HepG2 (cell line): Measurements from ENCODE around the gene L2HGDH. TPM values are rescaled to one million over a fixed set of nuclear protein-coding genes. Genes with fewer than 3 reads are reported as not detected.

Source experiments
- AFF4 ChIP-seq: sonication (generic); formaldehyde crosslinking; IDR thresholded peaks from 2 replicates; pipeline ENCODE4 v1.4.0; 2020; ENCODE audit warnings: missing genetic modification reagents
- AGO1 ChIP-seq: fragments of 200-400 bp; formaldehyde crosslinking; IDR thresholded peaks from 2 replicates; pipeline ENCODE4 v1.6.1; 2017; ENCODE audit warnings: mild to moderate bottlenecking, low read depth, low read length, moderate library complexity; ENCODE audit not compliant: poor library complexity, severe bottlenecking
- BCL3 ChIP-seq: sonication (generic); formaldehyde crosslinking; IDR thresholded peaks from 2 replicates; pipeline ENCODE4 v1.5.1; 2020; ENCODE audit warnings: mild to moderate bottlenecking, missing genetic modification reagents, moderate library complexity
- BORCS8-MEF2B ChIP-seq: sonication (generic); formaldehyde crosslinking; IDR thresholded peaks from 2 replicates; pipeline ENCODE4 v1.8.0; 2022; ENCODE audit warnings: mild to moderate bottlenecking, missing genetic modification reagents
- CHD2 ChIP-seq: IDR thresholded peaks from 2 replicates; pipeline ENCODE4 v1.6.1; 2011; ENCODE audit warnings: low read depth, low read length, improper control_type of control experiment
- CREBL2 ChIP-seq: sonication (generic); formaldehyde crosslinking; IDR thresholded peaks from 2 replicates; pipeline ENCODE4 v1.8.1; 2023; ENCODE audit warnings: missing genetic modification reagents, mild to moderate bottlenecking, borderline replicate concordance
- DNMT1 ChIP-seq: sonication (generic); formaldehyde crosslinking; IDR thresholded peaks from 2 replicates; pipeline ENCODE4 v1.5.1; 2020; ENCODE audit warnings: mild to moderate bottlenecking, missing genetic modification reagents
- DNMT3B ChIP-seq: conservative IDR thresholded peaks from 2 replicates; pipeline ENCODE4 v1.6.1; 2016; ENCODE audit warnings: missing biosample characterization, control low read depth
- GZF1 ChIP-seq: sonication (generic); formaldehyde crosslinking; IDR thresholded peaks from 2 replicates; pipeline ENCODE4 v1.5.1; 2020; ENCODE audit warnings: mild to moderate bottlenecking, missing genetic modification reagents
- HES4 ChIP-seq: sonication (generic); formaldehyde crosslinking; IDR thresholded peaks from 2 replicates; pipeline ENCODE4 v1.9.0; 2021; ENCODE audit warnings: mild to moderate bottlenecking, missing genetic modification reagents, borderline replicate concordance
- LBX2 ChIP-seq: sonication (generic); formaldehyde crosslinking; IDR thresholded peaks from 2 replicates; pipeline ENCODE4 v1.5.0; 2020; ENCODE audit warnings: missing genetic modification reagents, mild to moderate bottlenecking, borderline replicate concordance
- NCOA1 ChIP-seq: sonication (generic); formaldehyde crosslinking; IDR thresholded peaks from 2 replicates; pipeline ENCODE4 v1.9.0; 2021; ENCODE audit warnings: missing genetic modification reagents
- NR2F1 ChIP-seq, 2 experiments: fragments of 450-650 bp in 1 of 2; formaldehyde crosslinking in 1 of 2; IDR thresholded peaks; 2 replicates each; pipeline versions ENCODE4 v1.5.0 to v1.6.1; 2016 to 2020; ENCODE audit warnings: mild to moderate bottlenecking in 1 of 2, missing compliant biosample characterization in 1 of 2, missing genetic modification reagents in 1 of 2, moderate library complexity in 1 of 2
- RBM39 ChIP-seq: fragments of 200-400 bp; formaldehyde crosslinking; IDR thresholded peaks from one replicate; pipeline ENCODE4 v1.6.1; 2018; ENCODE audit warnings: antibody characterized with exemption, mild to moderate bottlenecking, low read depth, low read length; ENCODE audit not compliant: poor library complexity, severe bottlenecking
- RFX1 ChIP-seq: fragments of 450-650 bp; IDR thresholded peaks from 2 replicates; pipeline ENCODE4 v1.6.1; 2017
- SMAD9 ChIP-seq: sonication (generic); formaldehyde crosslinking; IDR thresholded peaks from 2 replicates; pipeline ENCODE4 v1.5.1; 2020; ENCODE audit warnings: mild to moderate bottlenecking, missing genetic modification reagents
- SRY ChIP-seq: sonication (generic); formaldehyde crosslinking; IDR thresholded peaks from 2 replicates; pipeline ENCODE4 v1.8.0; 2022; ENCODE audit warnings: mild to moderate bottlenecking, missing genetic modification reagents
- TARDBP ChIP-seq: sonication (generic); formaldehyde crosslinking; IDR thresholded peaks from 2 replicates; pipeline ENCODE4 v1.8.0; 2022; ENCODE audit warnings: mild to moderate bottlenecking, missing genetic modification reagents
- ZFP90 ChIP-seq: sonication (generic); formaldehyde crosslinking; IDR thresholded peaks from 2 replicates; pipeline ENCODE4 v1.8.0; 2022; ENCODE audit warnings: missing genetic modification reagents, mild to moderate bottlenecking, inconsistent platforms, borderline replicate concordance
- ZNF12 ChIP-seq: sonication (generic); formaldehyde crosslinking; IDR thresholded peaks from 2 replicates; pipeline ENCODE4 v1.5.0; 2020; ENCODE audit warnings: missing genetic modification reagents
- ZNF30 ChIP-seq: sonication (generic); formaldehyde crosslinking; IDR thresholded peaks from 2 replicates; pipeline ENCODE4 v1.5.0; 2020; ENCODE audit warnings: mild to moderate bottlenecking, missing genetic modification reagents
- ZNF451 ChIP-seq: sonication (generic); formaldehyde crosslinking; IDR thresholded peaks from 2 replicates; pipeline ENCODE4 v1.5.0; 2020; ENCODE audit warnings: mild to moderate bottlenecking, missing genetic modification reagents
- ZNF569 ChIP-seq: sonication (generic); formaldehyde crosslinking; IDR thresholded peaks from 2 replicates; pipeline ENCODE4 v1.5.0; 2020; ENCODE audit warnings: mild to moderate bottlenecking, missing genetic modification reagents, moderate library complexity, borderline replicate concordance
- polyA plus RNA-seq, 8 experiments: library from polyadenylated mRNA; depleted of rRNA in 3 of 8; stranded (reverse) in 7 of 8; unstranded in 1 of 8; fragments of >200 nt; fragmentation: Illumina TruSeq in 4 of 8; extraction: Trizol in 4 of 8; gene quantifications; 2 replicates each; pipeline versions ENCODE4 v1.2.1 to v1.2.3, GENCODE V29; 2011 to 2016; ENCODE audit warnings: low read depth in 4 of 8, missing spikeins in 1 of 8, mixed read lengths in 1 of 8; ENCODE audit not compliant: insufficient read depth in 1 of 8
- total RNA-seq, 5 experiments: library from RNA; depleted of rRNA; stranded (reverse); fragments of >200 nt; fragmentation: Illumina TruSeq; extraction: Trizol; gene quantifications; 2 replicates each; pipeline ENCODE4 v1.2.3, GENCODE V29; 2016; ENCODE audit warnings: low read depth in 1 of 5

L2HGDH gene
- total and polyA plus RNA-seq, 2 of the 13 experiments (the other 11 are each of a cell fraction or from before 2014, with no cell fraction given): 3.3 to 5.0 TPM

GRCh38 chr14:50231475-50232275, 80.4 kb downstream of the L2HGDH start, which contains the start of gene SOS2 (continued):
- no peak; the same call in 1 of the 2 replicates for TF ChIP-seq BORCS8-MEF2B (CRISPR knock-in tag)
- TF ChIP-seq AFF4 (CRISPR knock-in tag): no peak
- TF ChIP-seq HES4: peak; percentile 42; the same call in 1 of the 2 replicates
- no peak for TF ChIP-seq RBM39
- TF ChIP-seq NR2F1 (CRISPR knock-in tag; IDR thresholded peaks at IDR 0.05): 0 out of 4 replicates have a peak, but pooled peaks of 1 of the 2 experiments have one; percentile 7
- TF ChIP-seq DNMT3B: no peak
- peak; percentile 14; the same call in 1 of the 2 replicates for TF ChIP-seq TARDBP (CRISPR knock-in tag)
- TF ChIP-seq GZF1 (CRISPR knock-in tag): no peak; the same call in 1 of the 2 replicates
- no peak for TF ChIP-seq ZNF451 (CRISPR knock-in tag)
- TF ChIP-seq ZNF569 (CRISPR knock-in tag): 0 out of 2 replicates have a peak, but pooled peaks have one; percentile 36
- 0 out of 2 replicates have a peak, but pooled peaks have one; percentile 34 for TF ChIP-seq ZNF12 (CRISPR knock-in tag)
- TF ChIP-seq AGO1: no peak
- TF ChIP-seq NCOA1: no peak
- TF ChIP-seq SMAD9 (CRISPR knock-in tag): no peak
- TF ChIP-seq CHD2: no peak
- TF ChIP-seq DNMT1 (CRISPR knock-in tag): no peak
- no peak for TF ChIP-seq ZFP90 (CRISPR knock-in tag)
- TF ChIP-seq CREBL2 (CRISPR knock-in tag): no peak
- TF ChIP-seq LBX2 (CRISPR knock-in tag): no peak
- peak; percentile 21; the same call in 1 of the 2 replicates for TF ChIP-seq BCL3 (CRISPR knock-in tag)
- TF ChIP-seq ZNF30 (CRISPR knock-in tag): no peak
- no peak for TF ChIP-seq RFX1
- peak; percentile 71; the same call in 1 of the 2 replicates for TF ChIP-seq SRY
